ENCODE data around the gene PLS3.
"Not testable (repeated sequence)": the region's sequence is repeated elsewhere in the genome, so short reads cannot be mapped to it uniquely, and the experiment has no call there.

The PLS3 gene

DNA sequence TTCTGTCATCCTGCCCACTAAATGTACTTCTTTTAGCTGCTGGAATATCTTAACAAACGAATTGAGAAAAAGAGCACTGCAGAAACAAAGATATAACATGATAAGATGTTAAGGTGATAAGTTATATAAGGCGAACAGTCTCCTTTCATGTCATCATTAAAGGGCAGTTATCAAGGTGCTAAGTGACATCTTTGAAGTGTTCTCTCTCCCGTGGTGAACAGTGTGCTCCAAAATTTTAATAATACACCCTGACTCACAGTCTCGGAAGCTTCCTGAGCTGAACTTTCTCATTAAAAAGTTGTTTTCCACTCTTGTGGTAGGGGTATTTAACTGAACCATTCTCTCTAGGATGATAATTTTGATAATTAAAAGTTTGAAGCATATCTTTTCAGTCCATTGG is 61.6 kb downstream of the PLS3 start:
- no peak overlapping the region for H3K4me3 Mint-ChIP-seq

DNA sequence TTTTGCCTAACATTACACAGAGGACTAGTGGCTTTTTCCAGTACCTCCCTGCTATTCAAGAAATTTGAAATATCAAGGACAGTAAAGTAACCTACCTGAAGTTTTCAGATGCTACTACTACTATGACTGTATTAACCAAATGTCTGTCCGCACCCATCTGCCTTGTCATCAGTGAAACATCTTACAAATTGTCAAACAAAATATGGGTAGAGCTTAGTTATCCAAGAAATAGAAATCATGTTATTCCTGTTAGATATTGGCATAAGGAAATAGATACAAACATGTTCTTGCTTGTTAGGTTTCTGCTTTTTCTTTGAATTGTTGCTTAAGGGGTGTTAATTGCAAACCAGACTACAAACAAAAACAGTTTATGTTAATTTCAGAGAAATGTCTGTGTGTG is 63.9 kb downstream of the PLS3 start:
- Mint-ChIP-seq H3K9me3 (no peaks in the 10 kb centered on the region), H3K4me3 (no peak overlapping the region), H3K27ac (no peak overlapping the region), H3K36me3 (ENCODE audit: low read depth) (no peaks in the 10 kb centered on the region), H3K27me3 (no peaks in the 10 kb centered on the region), H3K4me1 (ENCODE audit: low read depth) (no peaks in the 10 kb centered on the region)

More for the DNA sequence above, 61.6 kb downstream of the PLS3 start:
- Mint-ChIP-seq H3K36me3 (ENCODE audit: low read depth) (no peaks in the 10 kb centered on the region), H3K9me3 (no peaks in the 10 kb centered on the region), H3K27ac (no peak overlapping the region), H3K27me3 (no peaks in the 10 kb centered on the region), H3K4me1 (ENCODE audit: low read depth) (peaks cover 2% of the 10 kb centered on the region)

DNA sequence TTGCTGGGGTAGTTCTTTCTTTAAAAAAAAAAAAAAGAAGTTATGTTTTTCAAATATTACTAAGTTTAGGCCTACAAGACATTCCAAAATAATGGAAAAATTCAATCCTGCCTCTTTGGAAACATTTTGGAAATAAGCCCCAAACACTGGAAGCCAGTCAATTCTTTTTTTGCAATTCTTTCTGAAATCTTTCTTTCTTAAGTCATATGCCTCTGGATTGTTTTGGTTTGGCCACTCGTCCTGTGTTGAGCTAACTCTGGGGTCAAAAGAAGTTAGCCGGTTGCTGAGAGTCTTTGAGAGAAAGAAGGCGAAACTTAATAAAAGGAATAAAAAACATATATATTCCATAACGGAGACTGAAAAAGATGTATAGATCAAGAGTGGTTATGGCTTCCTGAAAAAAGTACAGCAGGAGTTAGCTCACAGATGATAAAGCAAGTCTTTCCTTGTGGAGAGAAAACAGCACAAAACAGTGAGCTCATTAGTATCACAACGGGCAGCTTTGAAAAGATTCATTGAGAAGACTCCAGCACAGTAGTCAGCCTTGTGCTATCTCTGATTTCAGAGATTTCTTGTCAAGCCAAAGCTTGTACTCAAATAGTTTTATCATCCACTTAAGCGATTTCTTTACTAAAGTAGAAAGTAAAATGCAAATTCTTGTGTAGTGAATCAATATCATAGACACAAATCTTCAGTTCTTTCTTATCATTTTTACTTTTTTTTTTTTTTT is 64.8 kb downstream of the PLS3 start:
- no peaks in the 10 kb centered on the region for H3K9me3 Mint-ChIP-seq
- no peak overlapping the region for H3K27ac Mint-ChIP-seq
- H3K27me3 Mint-ChIP-seq, result no peaks in the 10 kb centered on the region
- no peak overlapping the region for H3K4me3 Mint-ChIP-seq
- H3K4me1 Mint-ChIP-seq (ENCODE audit: low read depth), result no peaks in the 10 kb centered on the region
- H3K36me3 Mint-ChIP-seq (ENCODE audit: low read depth), result no peaks in the 10 kb centered on the region

DNA sequence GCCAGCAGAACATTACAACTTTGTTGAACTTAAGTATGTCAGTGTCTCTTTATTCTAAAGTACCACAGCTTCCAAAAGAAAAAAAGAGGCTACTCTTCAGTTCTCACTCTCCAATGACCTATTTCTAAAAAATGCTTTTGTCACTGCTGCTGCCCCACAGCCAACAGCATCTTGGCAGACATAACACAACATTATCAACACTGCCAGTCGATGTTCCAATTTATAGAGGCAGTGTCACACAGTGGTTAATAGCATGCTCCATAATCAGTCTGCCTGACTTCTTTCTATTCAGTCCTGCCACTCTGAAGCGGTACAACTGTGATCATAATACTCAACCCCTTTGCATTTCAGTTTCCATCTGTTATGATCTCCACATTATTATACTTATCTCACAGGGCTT is 69.2 kb downstream of the PLS3 start:
- H3K27ac Mint-ChIP-seq, result no peak overlapping the region
- no peaks in the 10 kb centered on the region for H3K27me3 Mint-ChIP-seq
- H3K36me3 Mint-ChIP-seq (ENCODE audit: low read depth), result no peaks in the 10 kb centered on the region
- no peaks in the 10 kb centered on the region for H3K4me1 Mint-ChIP-seq (ENCODE audit: low read depth)
- H3K4me3 Mint-ChIP-seq, result no peak overlapping the region
- H3K9me3 Mint-ChIP-seq, result no peaks in the 10 kb centered on the region

DNA sequence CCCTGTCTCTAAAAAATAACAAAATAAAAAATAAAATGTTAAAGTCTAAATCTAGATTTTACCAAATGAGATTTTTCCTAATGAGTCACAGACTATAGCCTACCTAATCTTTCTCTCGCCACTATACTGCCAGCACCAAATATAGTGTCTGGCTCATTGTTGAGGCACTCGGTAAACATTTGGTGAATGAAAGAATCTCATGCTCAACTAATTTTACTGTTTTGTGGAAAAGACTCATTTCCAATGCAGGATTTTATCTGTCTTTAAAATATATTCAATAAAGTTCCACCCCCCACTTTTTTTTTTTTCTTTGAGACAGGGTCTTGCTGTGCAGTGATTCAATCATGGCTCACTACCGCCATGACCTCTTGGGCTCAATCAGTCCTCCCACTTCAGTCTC is 71.5 kb downstream of the PLS3 start:
- no peaks in the 10 kb centered on the region for H3K9me3 Mint-ChIP-seq
- H3K36me3 Mint-ChIP-seq (ENCODE audit: low read depth), result no peaks in the 10 kb centered on the region
- no peak overlapping the region for H3K4me3 Mint-ChIP-seq
- H3K27ac Mint-ChIP-seq, result no peak overlapping the region
- H3K4me1 Mint-ChIP-seq (ENCODE audit: low read depth), result no peaks in the 10 kb centered on the region
- H3K27me3 Mint-ChIP-seq, result no peaks in the 10 kb centered on the region

GRCh38 chrX:115633397-115633796 is 72.4 kb downstream of the PLS3 start:
- not testable (repeated sequence) for H3K4me3 Mint-ChIP-seq; H3K36me3 Mint-ChIP-seq (ENCODE audit: low read depth); H3K27ac Mint-ChIP-seq; H3K4me1 Mint-ChIP-seq (ENCODE audit: low read depth); H3K27me3 Mint-ChIP-seq; H3K9me3 Mint-ChIP-seq

- H3K36me3 Mint-ChIP-seq (ENCODE audit: low read depth), result no peaks in the 10 kb centered on the region
These were observed 78.4 kb downstream of the PLS3 start for GRCh38 chrX:115639334-115639880.

GRCh38 chrX:115642311-115642710 is 81.3 kb downstream of the PLS3 start:
- no peak overlapping the region for H3K4me3 Mint-ChIP-seq
- H3K4me1 Mint-ChIP-seq (ENCODE audit: low read depth), result no peaks in the 10 kb centered on the region
- H3K27me3 Mint-ChIP-seq, result no peaks in the 10 kb centered on the region
- no peak overlapping the region for H3K27ac Mint-ChIP-seq
- H3K9me3 Mint-ChIP-seq, result no peaks in the 10 kb centered on the region
- H3K36me3 Mint-ChIP-seq (ENCODE audit: low read depth), result no peaks in the 10 kb centered on the region

More at GRCh38 chrX:115639334-115639880, 78.4 kb downstream of the PLS3 start:
- Mint-ChIP-seq H3K27ac (no peak overlapping the region), H3K9me3 (no peaks in the 10 kb centered on the region), H3K27me3 (no peaks in the 10 kb centered on the region), H3K4me1 (ENCODE audit: low read depth) (no peaks in the 10 kb centered on the region), H3K4me3 (no peak overlapping the region)

GRCh38 chrX:115642895-115643530 is 82.0 kb downstream of the PLS3 start:
- H3K9me3 Mint-ChIP-seq, result no peaks in the 10 kb centered on the region
- no peaks in the 10 kb centered on the region for H3K4me1 Mint-ChIP-seq (ENCODE audit: low read depth)
- H3K36me3 Mint-ChIP-seq (ENCODE audit: low read depth), result no peaks in the 10 kb centered on the region
- no peaks in the 10 kb centered on the region for H3K27me3 Mint-ChIP-seq
- no peak overlapping the region for H3K27ac Mint-ChIP-seq
- no peak overlapping the region for H3K4me3 Mint-ChIP-seq

GRCh38 chrX:115644397-115644796 is 83.4 kb downstream of the PLS3 start:
- not testable (repeated sequence) for H3K36me3 Mint-ChIP-seq (ENCODE audit: low read depth); H3K4me3 Mint-ChIP-seq; H3K9me3 Mint-ChIP-seq; H3K27me3 Mint-ChIP-seq; H3K4me1 Mint-ChIP-seq (ENCODE audit: low read depth); H3K27ac Mint-ChIP-seq

DNA sequence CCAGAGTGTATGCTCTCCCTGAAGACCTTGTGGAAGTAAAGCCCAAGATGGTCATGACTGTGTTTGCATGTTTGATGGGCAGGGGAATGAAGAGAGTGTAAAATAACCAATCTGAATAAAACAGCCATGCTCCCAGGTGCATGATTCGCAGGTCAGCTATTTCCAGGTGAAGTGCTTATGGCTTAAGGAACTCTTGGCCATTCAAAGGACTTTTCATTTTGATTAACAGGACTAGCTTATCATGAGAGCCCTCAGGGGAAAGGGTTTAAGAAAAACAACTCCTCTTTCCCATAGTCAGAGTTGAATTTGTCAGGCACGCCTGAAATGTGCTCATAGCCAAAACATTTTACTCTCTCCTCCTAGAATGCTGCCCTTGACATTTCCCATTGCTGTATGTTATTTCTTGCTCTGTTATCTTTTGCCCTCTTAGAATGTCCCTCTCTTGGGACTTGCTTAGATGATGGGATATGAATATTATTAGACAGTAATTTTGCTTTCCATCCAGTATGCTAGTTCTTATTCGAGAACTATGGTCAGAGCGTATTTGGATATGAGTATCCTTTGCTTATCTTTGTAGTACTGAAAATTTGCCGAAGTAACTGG is 88.6 kb downstream of the PLS3 start:
- Mint-ChIP-seq H3K36me3 (ENCODE audit: low read depth) (no peaks in the 10 kb centered on the region), H3K4me1 (ENCODE audit: low read depth) (no peaks in the 10 kb centered on the region)

GRCh38 chrX:115650449-115650848 is 89.5 kb downstream of the PLS3 start:
- H3K27me3 Mint-ChIP-seq, result no peaks in the 10 kb centered on the region
- H3K27ac Mint-ChIP-seq, result no peak overlapping the region
- H3K4me1 Mint-ChIP-seq (ENCODE audit: low read depth), result no peaks in the 10 kb centered on the region
- H3K36me3 Mint-ChIP-seq (ENCODE audit: low read depth), result no peaks in the 10 kb centered on the region
- no peaks in the 10 kb centered on the region for H3K9me3 Mint-ChIP-seq
- no peak overlapping the region for H3K4me3 Mint-ChIP-seq

More for the DNA sequence above, 88.6 kb downstream of the PLS3 start:
- Mint-ChIP-seq H3K27me3 (no peaks in the 10 kb centered on the region), H3K9me3 (no peaks in the 10 kb centered on the region), H3K27ac (no peak overlapping the region), H3K4me3 (no peak overlapping the region)

GRCh38 chrX:115650916-115651315 is 89.9 kb downstream of the PLS3 start:
- no peak overlapping the region for H3K27ac Mint-ChIP-seq
- no peaks in the 10 kb centered on the region for H3K4me1 Mint-ChIP-seq (ENCODE audit: low read depth)
- no peaks in the 10 kb centered on the region for H3K36me3 Mint-ChIP-seq (ENCODE audit: low read depth)
- H3K27me3 Mint-ChIP-seq, result no peaks in the 10 kb centered on the region
- H3K4me3 Mint-ChIP-seq, result no peak overlapping the region
- no peaks in the 10 kb centered on the region for H3K9me3 Mint-ChIP-seq

GRCh38 chrX:115652221-115652620 is 91.2 kb downstream of the PLS3 start:
- Mint-ChIP-seq H3K4me3 (no peak overlapping the region), H3K27me3 (no peaks in the 10 kb centered on the region), H3K27ac (no peak overlapping the region), H3K4me1 (ENCODE audit: low read depth) (no peaks in the 10 kb centered on the region), H3K9me3 (no peaks in the 10 kb centered on the region), H3K36me3 (ENCODE audit: low read depth) (no peaks in the 10 kb centered on the region)

DNA sequence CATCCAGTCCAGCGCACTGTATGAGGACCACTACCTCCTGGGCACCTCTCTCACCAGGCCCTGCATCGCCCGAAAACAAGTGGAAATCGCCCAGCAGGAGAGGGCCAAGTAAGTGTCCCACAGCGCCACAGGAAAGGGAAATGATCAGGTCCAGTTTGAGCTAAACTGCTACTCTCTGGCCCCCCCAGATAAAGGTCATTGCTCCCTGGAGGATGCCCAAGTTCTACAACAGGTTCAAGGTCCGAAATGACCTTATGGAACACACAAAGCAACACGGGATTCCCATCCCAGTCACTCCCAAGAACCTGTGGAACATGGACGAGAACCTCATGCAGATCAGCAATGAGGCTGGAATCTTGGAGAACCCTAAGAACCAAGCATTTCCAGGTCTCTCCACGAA is 104.1 kb downstream of the PLS3 start:
- no peak overlapping the region for H3K4me3 Mint-ChIP-seq
- no peaks in the 10 kb centered on the region for H3K36me3 Mint-ChIP-seq (ENCODE audit: low read depth)
- no peak overlapping the region for H3K27ac Mint-ChIP-seq
- no peaks in the 10 kb centered on the region for H3K27me3 Mint-ChIP-seq
- H3K4me1 Mint-ChIP-seq (ENCODE audit: low read depth), result no peaks in the 10 kb centered on the region
- H3K9me3 Mint-ChIP-seq, result no peaks in the 10 kb centered on the region
